Upper lobe of left lung (tissue), 6 donors: ENCODE measurements around the gene TAL2. TPM values are rescaled to one million over a fixed set of nuclear protein-coding genes. Genes with fewer than 3 reads are reported as not detected.

Experiments used
- ATAC-seq, 2 donors: fragments of 200-7000 bp; cut with Tn5 transposase; one replicate each; pipeline ENCODE4 v1.9.1; 2022; ENCODE audit warnings: mild to moderate bottlenecking in 2 of 2, moderate library complexity in 2 of 2; ENCODE audit not compliant: low FRiP score in 2 of 2
- DNase-seq, 2 donors: peaks; one replicate each; pipeline ENCODE4 v3.0.0-alpha.2; 2019 to 2020
- H3K27ac ChIP-seq, 4 donors: fragments of 200-600 bp; sonication (generic); one replicate each; pipeline ENCODE4 v1.5.1; 2016 to 2019
- H3K27me3 ChIP-seq, 4 donors: fragments of 200-600 bp; sonication (generic); one replicate each; pipeline ENCODE4 v1.5.1; 2017 to 2019
- H3K36me3 ChIP-seq, 4 donors: fragments of 200-600 bp; sonication (generic); one replicate each; pipeline ENCODE4 v1.5.1; 2016 to 2019
- H3K4me1 ChIP-seq, 4 donors: fragments of 200-600 bp; sonication (generic); one replicate each; pipeline ENCODE4 v1.5.1; 2018 to 2019
- H3K4me3 ChIP-seq, 4 donors: fragments of 200-600 bp; sonication (generic); one replicate each; pipeline ENCODE4 v1.5.1; 2017 to 2019; ENCODE audit warnings: mild to moderate bottlenecking in 2 of 4, moderate library complexity in 1 of 4
- H3K9me3 ChIP-seq, 4 donors: fragments of 200-600 bp; sonication (generic); one replicate each; pipeline ENCODE4 v1.5.1; 2018 to 2019
- CTCF ChIP-seq, 6 experiments: fragments of 450-650 bp in 4 of 6; fragments of 200-600 bp in 2 of 6; sonication (generic) in 2 of 6; IDR thresholded peaks; one replicate each; pipeline ENCODE4 v1.5.1; 2016 to 2019; ENCODE audit warnings: antibody characterized with exemption in 6 of 6
- EP300 ChIP-seq, 4 donors: sonication (generic); formaldehyde crosslinking; IDR thresholded peaks; one replicate each; pipeline ENCODE4 v1.5.1; 2017; ENCODE audit warnings: antibody characterized with exemption in 4 of 4, control low read depth in 2 of 4
- POLR2A ChIP-seq, 4 donors: fragments of 450-650 bp; IDR thresholded peaks; one replicate each; pipeline ENCODE4 v1.5.1; 2016 to 2017; ENCODE audit warnings: antibody characterized with exemption in 4 of 4, mild to moderate bottlenecking in 2 of 4
- POLR2AphosphoS5 ChIP-seq, 2 donors: sonication (generic); formaldehyde crosslinking; IDR thresholded peaks; one replicate each; pipeline ENCODE4 v1.5.1; 2017; ENCODE audit warnings: antibody characterized with exemption in 2 of 2
- WGBS, 2 donors: methylation state at CpG; one replicate each; pipeline ENCODE4 v1.1.5; 2017 to 2018; 5-methylcytosine and 5-hydroxymethylcytosine counted together
- total RNA-seq, 6 donors: library from RNA; depleted of rRNA in 4 of 6; stranded (reverse); fragments of >200 nt in 4 of 6; gene quantifications; one replicate each; pipeline versions ENCODE4 v1.1.0 to v1.2.1, GENCODE V29; 2016 to 2021
- donor health status: DM: no; HTN: no; CAD: no; lungs with moderate emphysema.
- donor health status: DM: no; HTN: yes; CAD: no; lungs with severe emphysema.

TAL2 gene
- total RNA-seq, 6 donors from 2014 or later = not detected

- TF ChIP-seq POLR2A (IDR thresholded peaks at IDR 0.05) (no peak), CTCF (IDR thresholded peaks at IDR 0.05) (no peak), EP300 (IDR thresholded peaks at IDR 0.05) (no peak)
- 62 to 79% methylated on average over 2 of the region's 2 CpGs for WGBS, 2 donors
- DNase-seq (no peak), ATAC-seq (no peak)
- no peak overlapping the region for H3K4me3 ChIP-seq
- no peak overlapping the region for H3K27ac ChIP-seq
- H3K4me1 ChIP-seq = peaks cover 9 to 15% (median 11%) of the 10 kb centered on the region in 4 donors
- no peaks in the 10 kb centered on the region for H3K9me3 ChIP-seq
- H3K27me3 ChIP-seq = peaks cover 0 to 11% (median 3%) of the 10 kb centered on the region in 4 donors
- no peaks in the 10 kb centered on the region for H3K36me3 ChIP-seq
These were observed 3.9 kb upstream of the TAL2 start for GRCh38 chr9:105658351-105658750.

GRCh38 chr9:105661011-105661410, 1.2 kb upstream of the TAL2 start:
- no peak overlapping the region for H3K27ac ChIP-seq
- 84 to 87% methylated on average over 4 of the region's 4 CpGs for WGBS, 2 donors
- peaks cover 0 to 11% (median 2%) of the 10 kb centered on the region in 4 donors for H3K27me3 ChIP-seq
- H3K4me3 ChIP-seq = no peak overlapping the region
- H3K4me1 ChIP-seq = peaks cover 9 to 11% (median 9%) of the 10 kb centered on the region in 4 donors
- no peaks in the 10 kb centered on the region for H3K36me3 ChIP-seq
- ATAC-seq (no peak), DNase-seq (no peak)
- H3K9me3 ChIP-seq = no peaks in the 10 kb centered on the region
- TF ChIP-seq EP300 (IDR thresholded peaks at IDR 0.05) = no peak
- no peak for TF ChIP-seq POLR2AphosphoS5 (IDR thresholded peaks at IDR 0.05)

GRCh38 chr9:105663914-105664313, 1.7 kb downstream of the TAL2 start:
- Histone ChIP-seq H3K36me3 (no peaks in the 10 kb centered on the region), H3K27me3 (no peaks in the 10 kb centered on the region), H3K27ac (no peak overlapping the region), H3K4me3 (no peak overlapping the region), H3K9me3 (no peaks in the 10 kb centered on the region), H3K4me1 (no peaks in the 10 kb centered on the region)
- DNase-seq (no peak), ATAC-seq (no peak)
- no peak for TF ChIP-seq EP300 (IDR thresholded peaks at IDR 0.05)
- TF ChIP-seq CTCF (IDR thresholded peaks at IDR 0.05) = no peak
- no peak for TF ChIP-seq POLR2A (IDR thresholded peaks at IDR 0.05)
- TF ChIP-seq POLR2AphosphoS5 (IDR thresholded peaks at IDR 0.05) = no peak
- WGBS, 2 donors = 76 to 78% methylated on average over 5 of the region's 5 CpGs

- TF ChIP-seq CTCF (IDR thresholded peaks at IDR 0.05) (no peak), EP300 (IDR thresholded peaks at IDR 0.05) (no peak), POLR2A (IDR thresholded peaks at IDR 0.05) (no peak), POLR2AphosphoS5 (IDR thresholded peaks at IDR 0.05) (no peak)
- Histone ChIP-seq H3K4me3 (no peak overlapping the region), H3K36me3 (no peaks in the 10 kb centered on the region), H3K27ac (no peak overlapping the region), H3K27me3 (no peaks in the 10 kb centered on the region), H3K4me1 (no peaks in the 10 kb centered on the region), H3K9me3 (no peaks in the 10 kb centered on the region)
- DNase-seq = no peak
- ATAC-seq = no peak
- WGBS, 2 donors = 37 to 48% methylated on average over 4 of the region's 4 CpGs
These were observed 5.6 kb downstream of the TAL2 start for GRCh38 chr9:105667867-105668266.

- Histone ChIP-seq H3K4me3 (no peak overlapping the region), H3K36me3 (no peaks in the 10 kb centered on the region), H3K27me3 (no peaks in the 10 kb centered on the region), H3K4me1 (no peaks in the 10 kb centered on the region), H3K9me3 (no peaks in the 10 kb centered on the region), H3K27ac (no peak overlapping the region)
- TF ChIP-seq CTCF (IDR thresholded peaks at IDR 0.05) (no peak), POLR2A (IDR thresholded peaks at IDR 0.05) (no peak), EP300 (IDR thresholded peaks at IDR 0.05) (no peak), POLR2AphosphoS5 (IDR thresholded peaks at IDR 0.05) (no peak)
- DNase-seq (no peak), ATAC-seq (no peak)
- WGBS, 2 donors = 57 to 65% methylated on average over 3 of the region's 3 CpGs
These were observed 8.1 kb downstream of the TAL2 start for GRCh38 chr9:105670315-105670714.
